IPS DF 19.7 (cell line): ENCODE results near the gene ATXN7L1.
A peak's percentile ranks its signal among the peaks of the same experiment; 100 is the strongest.

ENCODE experiments used
- DNase-seq: peaks from one replicate; pipeline ENCODE4 v3.0.0-alpha.2; 2013; ENCODE audit warnings: low read depth, low spot score

ATXN7L1 gene

GRCh38 chr7:105778956-105779355 is 97.4 kb downstream of the ATXN7L1 start:
- no peak for DNase-seq

DNA sequence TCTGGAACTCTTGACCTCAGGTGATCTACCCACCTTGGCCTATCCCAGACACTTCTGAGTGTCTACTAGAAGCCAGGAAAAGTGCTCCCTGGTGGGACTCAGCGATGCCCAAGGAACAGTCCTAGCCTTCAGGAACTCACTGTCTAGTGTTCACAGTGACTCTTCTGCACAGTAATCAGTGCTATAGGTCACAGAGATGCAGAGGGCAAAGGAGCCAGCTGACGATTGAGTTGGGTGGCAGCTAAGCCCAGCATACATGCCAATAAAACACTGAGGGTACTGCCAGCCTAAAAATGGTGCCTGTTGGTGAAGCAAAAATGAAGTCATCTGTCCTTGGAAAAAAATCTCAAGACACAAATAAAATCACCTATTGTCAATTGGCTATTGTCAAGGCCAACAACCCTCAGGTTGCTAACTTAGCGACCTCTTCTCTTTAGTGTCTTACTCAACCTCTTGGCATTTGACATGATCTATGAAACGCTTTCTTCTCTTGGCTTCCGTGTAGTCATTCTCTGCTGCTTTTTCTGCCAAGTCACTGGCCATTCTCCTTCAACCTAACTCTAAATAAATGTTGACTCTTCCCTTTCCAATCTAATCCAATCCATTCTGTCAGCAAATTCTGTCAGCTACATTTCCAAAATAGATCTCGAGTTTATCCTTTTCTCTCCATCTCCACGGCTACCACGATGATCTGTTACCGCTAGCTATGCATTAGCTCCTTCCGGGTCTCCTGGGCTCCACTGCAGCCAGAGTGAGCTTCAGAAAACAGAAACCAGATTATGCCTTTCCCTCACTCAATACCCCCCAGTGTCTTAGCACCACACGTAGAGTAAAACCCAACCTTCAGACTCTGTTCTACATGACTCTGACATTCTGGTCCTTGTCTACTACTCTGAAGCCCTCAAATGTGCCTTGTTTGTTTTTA is 99.2 kb downstream of the ATXN7L1 start:
- no peak for DNase-seq

DNA sequence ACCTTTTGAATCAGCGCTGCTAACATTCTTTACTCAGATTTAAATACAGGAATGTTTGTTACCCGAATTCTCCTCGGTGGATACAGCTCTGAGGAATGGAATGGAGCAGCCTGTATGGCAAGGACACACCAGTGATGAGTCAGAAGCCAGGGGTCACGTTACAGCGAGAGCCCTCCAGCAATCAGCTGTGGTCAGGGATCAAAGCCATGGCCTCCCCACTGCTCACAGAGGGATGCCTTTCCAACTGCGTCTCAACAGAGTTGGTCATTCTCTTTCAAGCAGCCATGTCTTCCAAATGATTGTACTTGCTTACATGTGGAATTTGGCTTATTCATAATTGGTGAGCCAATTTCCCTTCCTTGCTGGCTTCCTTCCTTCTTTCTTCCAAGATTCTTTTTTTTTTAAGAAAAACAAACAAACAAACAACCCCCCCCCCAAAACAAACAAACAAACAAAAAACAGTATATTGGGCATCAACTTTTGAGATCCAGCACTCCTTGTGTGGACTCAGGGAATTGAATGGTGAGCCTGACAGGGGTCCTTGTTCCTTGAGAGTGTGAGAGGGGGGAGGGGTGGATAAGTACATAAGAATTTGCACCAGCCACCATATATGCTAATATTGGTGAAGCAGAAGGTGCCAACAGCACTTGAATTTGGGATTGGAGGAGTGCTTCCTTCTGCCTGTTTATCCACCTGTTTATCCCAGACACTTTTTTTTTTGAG is 100.2 kb downstream of the ATXN7L1 start:
- peak; percentile 93 for DNase-seq

DNA sequence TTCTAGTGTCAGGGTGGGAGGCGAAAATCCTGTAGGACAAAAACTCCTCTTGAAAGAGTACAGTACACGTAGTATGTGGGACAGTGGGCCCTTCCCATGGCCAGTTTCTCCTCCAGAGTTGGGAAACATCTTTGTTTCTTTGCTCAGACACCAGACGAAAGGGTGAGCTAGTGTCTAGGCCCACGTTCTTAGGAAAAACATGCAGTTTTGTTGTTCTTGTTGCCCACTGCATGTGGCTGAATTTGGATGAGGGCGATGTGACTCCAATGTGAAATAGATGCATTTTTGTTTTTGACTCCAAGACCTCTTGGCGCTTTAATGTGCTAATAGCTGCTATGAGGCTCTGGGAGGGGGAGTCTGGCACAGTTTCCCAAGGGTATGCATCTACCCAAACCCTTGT is 100.8 kb downstream of the ATXN7L1 start:
- DNase-seq: no peak

GRCh38 chr7:105773030-105773460 is 103.4 kb downstream of the ATXN7L1 start:
- peak; percentile 54 for DNase-seq

DNA sequence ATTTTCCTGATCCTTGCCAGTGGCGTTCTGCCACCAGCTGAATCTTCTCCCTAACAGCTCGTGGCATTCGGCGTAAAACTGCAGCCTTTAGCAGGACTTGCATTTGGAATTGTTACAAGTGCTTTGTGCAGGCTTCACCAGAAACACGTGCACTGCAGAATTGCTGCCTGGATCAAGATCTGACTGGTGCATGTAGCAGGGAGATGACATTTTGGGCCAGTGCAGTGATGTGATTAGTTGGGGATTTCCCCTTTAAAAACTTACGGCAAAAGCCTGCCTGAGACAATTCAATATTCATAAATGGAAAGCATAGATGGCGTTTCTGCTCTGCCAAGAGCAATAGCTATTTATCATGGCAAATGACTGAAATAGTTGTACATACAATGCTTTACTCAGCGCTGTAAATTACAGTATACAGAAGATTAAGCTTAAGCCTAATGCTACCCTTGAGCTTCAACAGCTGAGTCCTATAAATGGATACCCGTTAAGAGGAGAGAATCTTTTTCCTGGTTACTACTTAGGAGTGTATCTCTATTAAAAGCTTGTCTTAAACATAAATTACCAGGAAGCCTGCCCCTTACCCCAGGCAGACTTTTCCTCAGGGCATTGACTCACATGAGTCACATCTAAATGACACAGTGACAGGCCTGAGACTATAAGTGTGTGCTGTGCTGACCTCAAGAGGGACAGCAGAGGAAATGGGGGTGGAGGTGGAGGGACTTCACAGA is 106.3 kb downstream of the ATXN7L1 start:
- DNase-seq: no peak

DNA sequence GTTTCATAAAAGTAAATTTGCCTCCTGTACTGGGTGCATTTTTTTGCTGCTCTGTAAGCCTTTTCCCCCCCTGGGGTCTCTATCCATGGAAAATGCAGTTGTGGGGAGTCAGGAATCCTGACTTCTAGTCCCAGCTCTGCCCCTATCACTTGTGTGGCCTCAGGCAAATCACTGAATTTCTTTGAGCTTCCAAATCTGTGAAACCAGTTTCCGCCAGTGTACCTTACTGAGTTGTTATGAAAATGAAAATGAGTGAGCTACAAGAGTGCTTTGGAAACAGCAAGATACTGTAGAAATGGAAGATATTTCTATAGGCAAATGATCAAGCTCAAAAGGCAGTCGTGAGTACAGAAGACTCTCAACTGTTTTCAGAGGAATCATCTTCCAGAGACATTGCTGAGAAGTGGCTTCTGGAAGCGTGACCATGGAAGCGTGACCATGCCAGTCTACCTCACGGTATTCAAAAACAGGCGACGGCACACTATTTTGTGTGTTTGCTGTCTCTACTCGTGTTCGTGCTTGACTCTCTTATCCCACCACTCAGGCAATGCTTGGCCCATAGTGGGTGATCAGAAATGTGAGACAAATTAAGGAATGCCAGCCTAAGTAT is 107.4 kb downstream of the ATXN7L1 start:
- DNase-seq: no peak

DNA sequence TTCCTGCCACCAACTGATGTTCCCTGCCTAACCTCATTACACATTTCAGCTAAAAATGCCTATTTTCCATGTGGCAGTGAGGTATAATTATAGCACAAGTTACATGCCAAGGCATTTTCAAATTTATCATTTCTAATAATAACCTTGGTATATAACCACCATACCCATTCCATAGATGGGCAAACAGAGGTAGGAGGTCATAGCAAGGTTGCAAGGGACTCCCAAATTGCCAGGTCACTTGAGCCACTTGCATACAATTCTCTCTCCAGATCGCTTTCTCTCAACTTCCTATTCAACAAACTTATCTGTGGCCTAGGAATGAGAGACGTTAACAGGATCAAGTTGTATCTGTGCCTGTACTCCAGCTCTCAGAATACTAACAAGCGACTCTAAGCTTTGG is 108.3 kb downstream of the ATXN7L1 start:
- no peak for DNase-seq

DNA sequence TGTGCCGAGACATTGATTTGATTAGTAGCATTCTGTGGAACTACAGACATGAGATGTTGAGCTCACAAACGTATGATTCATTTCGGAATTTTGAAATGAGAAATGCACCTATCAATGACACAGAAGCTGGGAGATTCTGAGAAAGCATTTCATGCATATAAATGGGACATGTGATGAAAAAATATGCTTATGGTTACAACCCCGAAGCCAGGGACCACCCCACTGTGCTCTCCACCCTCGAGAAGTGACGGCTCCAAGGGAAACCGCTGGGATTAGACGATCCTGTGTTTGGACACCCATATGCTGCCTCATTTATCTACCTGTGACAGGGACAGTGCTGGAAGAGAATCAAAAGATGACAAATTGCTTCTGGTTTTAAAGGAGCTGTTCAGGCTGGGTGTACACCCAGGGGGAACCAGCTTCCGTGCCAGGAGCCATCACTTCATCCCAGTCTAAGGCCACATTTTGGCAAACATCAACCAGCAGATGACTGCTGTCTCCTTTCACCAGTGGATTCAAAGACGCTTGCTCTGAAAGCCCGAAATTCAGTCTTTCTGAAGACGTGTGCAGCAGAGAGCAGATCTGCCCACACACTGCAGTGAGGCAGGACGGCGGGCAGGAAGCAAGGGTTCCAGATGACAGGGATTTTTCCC is 109.9 kb downstream of the ATXN7L1 start:
- DNase-seq: no peak

- no peak for DNase-seq
Observed at GRCh38 chr7:105765846-105766245, 110.6 kb downstream of the ATXN7L1 start.

DNA sequence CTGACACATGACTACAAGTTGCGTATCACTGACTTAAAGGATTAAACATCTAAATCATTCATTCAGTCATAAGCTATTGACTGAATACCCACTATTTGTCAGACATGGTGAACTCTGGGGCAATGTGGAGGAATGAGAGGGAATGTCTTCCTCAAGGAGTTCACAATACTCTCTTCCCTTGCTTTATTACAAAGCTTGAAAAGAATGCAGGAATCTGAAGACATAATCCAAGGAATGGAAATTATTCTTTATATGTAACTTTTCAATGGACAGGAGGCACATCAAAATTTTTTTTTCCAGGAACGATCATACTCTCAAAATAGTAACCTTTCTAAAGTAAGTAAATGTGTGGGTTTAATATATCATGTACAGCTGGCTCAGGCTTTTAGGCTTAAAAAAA is 111.9 kb downstream of the ATXN7L1 start:
- no peak for DNase-seq

- no peak for DNase-seq
Observed at GRCh38 chr7:105760551-105761447, 115.6 kb downstream of the ATXN7L1 start.

- DNase-seq: no peak
Observed at GRCh38 chr7:105759670-105760550, 116.5 kb downstream of the ATXN7L1 start.

DNA sequence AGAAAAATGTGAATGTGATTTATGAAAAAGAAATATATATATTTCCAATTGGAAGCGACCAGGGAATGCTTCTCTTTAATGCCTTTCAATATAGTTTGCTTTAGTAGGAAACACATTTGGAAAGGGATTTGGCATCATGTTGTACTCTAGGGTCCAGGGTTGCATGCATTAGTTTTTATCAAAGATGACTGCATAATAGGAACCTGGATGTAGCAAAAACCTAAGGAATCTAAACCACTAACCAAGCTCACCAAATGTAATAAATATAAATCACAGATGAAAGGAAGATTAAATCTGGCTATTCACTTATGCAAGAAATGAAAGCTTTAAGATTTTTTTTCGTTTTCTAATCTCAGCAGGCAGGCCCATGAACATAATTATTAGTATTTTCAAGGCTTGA is 120.0 kb downstream of the ATXN7L1 start:
- no peak for DNase-seq

DNA sequence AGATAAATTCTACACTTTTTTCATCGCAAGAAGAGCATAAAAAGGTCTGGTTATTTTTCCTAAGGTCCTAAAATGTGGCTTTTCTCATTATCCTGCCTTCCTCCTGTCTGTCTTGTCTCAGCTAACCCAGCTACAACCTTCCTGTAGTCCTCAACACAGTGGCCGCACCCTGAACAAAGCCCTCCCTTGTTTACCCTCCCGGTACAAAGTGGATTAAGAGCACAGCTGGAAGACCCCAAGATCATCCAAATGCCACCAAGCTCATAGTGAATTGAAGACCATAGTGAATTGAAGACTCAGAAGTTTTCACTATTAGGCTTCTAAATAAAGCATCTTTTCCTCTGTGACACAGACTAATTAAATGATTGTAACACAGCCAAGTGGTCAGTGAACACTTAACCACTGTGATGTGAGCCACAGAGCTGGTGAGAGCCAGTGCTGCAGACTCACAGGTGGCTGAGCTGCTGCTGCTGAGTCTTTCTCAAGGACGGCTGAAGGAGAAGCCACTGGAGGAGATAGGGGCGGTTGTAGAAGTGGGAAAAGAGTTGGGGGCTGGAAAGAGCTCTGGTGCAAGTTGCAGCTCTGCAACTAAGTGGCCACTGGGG is 123.6 kb downstream of the ATXN7L1 start:
- DNase-seq: no peak

DNA sequence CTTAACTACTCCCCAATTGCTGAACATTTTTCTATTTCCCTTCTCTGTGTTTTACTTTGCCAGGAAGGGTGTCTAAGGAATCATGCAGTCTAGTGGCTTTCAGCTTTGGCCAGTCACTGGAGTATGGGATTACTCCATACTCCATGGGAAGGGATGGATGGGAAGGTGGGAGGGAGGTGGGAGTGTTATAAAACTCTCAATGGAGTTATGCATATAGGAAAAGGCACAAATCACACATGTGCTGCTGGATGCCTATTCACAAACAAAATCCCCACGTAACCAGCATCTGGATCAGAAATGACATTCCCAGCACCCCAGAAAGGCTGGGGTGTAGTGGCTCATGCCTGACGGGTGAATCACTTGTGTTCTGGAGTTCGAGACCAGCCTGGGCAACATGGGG is 125.3 kb downstream of the ATXN7L1 start:
- DNase-seq: no peak

DNA sequence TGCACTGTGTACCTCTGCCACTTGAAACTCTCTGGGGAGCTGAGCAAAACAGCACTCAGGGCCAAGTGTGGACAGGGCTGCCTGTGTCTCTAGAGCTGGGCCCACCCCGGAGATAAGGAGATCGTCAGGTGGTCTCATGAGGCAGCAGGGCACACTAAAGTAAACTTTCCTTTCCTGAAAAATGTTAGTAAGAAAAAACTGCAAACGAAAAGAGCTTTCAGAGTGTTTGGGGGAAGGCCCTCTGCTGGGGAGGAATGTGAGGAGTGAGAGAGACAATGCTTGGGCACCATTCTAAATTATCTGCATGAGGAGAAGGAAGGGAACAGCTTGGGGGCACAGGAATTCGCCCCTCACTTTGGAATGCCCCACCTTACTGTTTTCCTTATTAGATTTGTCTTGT is 127.7 kb downstream of the ATXN7L1 start:
- DNase-seq: no peak

- DNase-seq: no peak
Observed at GRCh38 chr7:105745681-105746330, 130.6 kb downstream of the ATXN7L1 start.
